CD4-positive, alpha-beta T cell (primary cell): ENCODE results near the gene VPS13A. TPM values are rescaled to one million over a fixed set of nuclear protein-coding genes. Genes with fewer than 3 reads are reported as not detected.

Source experiments
- ATAC-seq: fragments of 200-7000 bp; cut with Tn5 transposase; one replicate; pipeline ENCODE4 v1.10.0; 2022; ENCODE audit warnings: mild to moderate bottlenecking; ENCODE audit not compliant: poor library complexity
- CTCF ChIA-PET: fragments of 350-600 bp; sonication (Branson Sonifier 250); formaldehyde crosslinking; loops from one replicate; lab custom pipeline; 2021; ENCODE audit warnings: antibody characterized with exemption, inconsistent platforms; lab: Charles Lee
- POLR2A ChIA-PET: fragments of 350-600 bp; sonication (Branson Sonifier 250); formaldehyde crosslinking; loops from one replicate; lab custom pipeline; 2021; ENCODE audit warnings: antibody characterized with exemption, inconsistent platforms; lab: Charles Lee
- DNase-seq, 14 experiments: peaks; one replicate each; pipeline ENCODE4 v3.0.0-alpha.2; 2013 to 2020; ENCODE audit warnings: mixed read lengths in 2 of 14
- H3K27ac ChIP-seq, 2 donors: one replicate each; pipeline versions ENCODE4 v1.5.1 to v1.7.0; 2013; ENCODE audit warnings: low read length in 2 of 2, low read depth in 1 of 2, mild to moderate bottlenecking in 1 of 2
- H3K27me3 ChIP-seq, 2 experiments: 1 replicate in 1 of 2; 2 replicates in 1 of 2; pipeline versions ENCODE4 v1.6.1 to v1.7.0; 2013; ENCODE audit warnings: low read length in 2 of 2, control low read depth in 1 of 2, mild to moderate bottlenecking in 1 of 2, moderate library complexity in 1 of 2; ENCODE audit not compliant: insufficient read depth in 2 of 2, control insufficient read depth in 1 of 2
- H3K36me3 ChIP-seq: one replicate; pipeline ENCODE4 v1.6.1; 2013; ENCODE audit warnings: low read length, control low read depth; ENCODE audit not compliant: insufficient read depth
- H3K4me1 ChIP-seq: one replicate; pipeline ENCODE4 v1.6.1; 2013; ENCODE audit warnings: low read length, control low read depth; ENCODE audit not compliant: insufficient read depth
- H3K4me3 ChIP-seq: one replicate; pipeline ENCODE4 v1.5.1; 2013; ENCODE audit warnings: mild to moderate bottlenecking, low read length, moderate library complexity
- H3K9me3 ChIP-seq, 2 experiments: 1 replicate in 1 of 2; 2 replicates in 1 of 2; pipeline versions ENCODE4 v1.6.1 to v1.7.0; 2013; ENCODE audit warnings: low read length in 2 of 2, mild to moderate bottlenecking in 2 of 2, control low read depth in 1 of 2, moderate library complexity in 1 of 2; ENCODE audit not compliant: control insufficient read depth in 1 of 2, insufficient read depth in 1 of 2
- H3K27ac Mint-ChIP-seq: one replicate; pipeline ENCODE4 v1.8.0; 2020; ENCODE audit warnings: mixed read lengths
- H3K27me3 Mint-ChIP-seq: one replicate; pipeline ENCODE4 v1.8.0; 2021; ENCODE audit warnings: mixed read lengths
- H3K36me3 Mint-ChIP-seq: one replicate; pipeline ENCODE4 v1.8.0; 2021; ENCODE audit warnings: low read depth, mixed read lengths
- H3K4me1 Mint-ChIP-seq: one replicate; pipeline ENCODE4 v1.8.0; 2021; ENCODE audit warnings: low read depth, mixed read lengths
- H3K4me3 Mint-ChIP-seq: one replicate; pipeline ENCODE4 v1.8.0; 2020; ENCODE audit warnings: mild to moderate bottlenecking, mixed read lengths
- H3K9me3 Mint-ChIP-seq: one replicate; pipeline ENCODE4 v1.8.0; 2020; ENCODE audit warnings: mixed read lengths
- intact Hi-C, 2 experiments: fragments of 100-400 bp; cut with DNase I in 1 of 2; cut with micrococcal nuclease in 1 of 2; formaldehyde crosslinking; loops; one replicate each; pipeline versions ENCODE4 v1.15.1 to v1.9.0; 2023 to 2025; cut with DNase I, micrococcal nuclease
- total RNA-seq, 174 experiments: library from RNA in 2 of 174; stranded (reverse) in 2 of 174; gene quantifications; one replicate each; pipeline ENCODE4 v1.2.3 and lab custom pipeline; 2021 to 2026
- TF ChIP-seq, protein P1 (sequence below): fragments of 200-600 bp; IDR thresholded peaks from one replicate; pipeline ENCODE4 v1.8.0; 2022; ENCODE audit warnings: antibody characterized with exemption, mild to moderate bottlenecking

Gene VPS13A
- total RNA-seq, 2 experiments from 2014 or later = 37.3 to 41.1 TPM

DNA sequence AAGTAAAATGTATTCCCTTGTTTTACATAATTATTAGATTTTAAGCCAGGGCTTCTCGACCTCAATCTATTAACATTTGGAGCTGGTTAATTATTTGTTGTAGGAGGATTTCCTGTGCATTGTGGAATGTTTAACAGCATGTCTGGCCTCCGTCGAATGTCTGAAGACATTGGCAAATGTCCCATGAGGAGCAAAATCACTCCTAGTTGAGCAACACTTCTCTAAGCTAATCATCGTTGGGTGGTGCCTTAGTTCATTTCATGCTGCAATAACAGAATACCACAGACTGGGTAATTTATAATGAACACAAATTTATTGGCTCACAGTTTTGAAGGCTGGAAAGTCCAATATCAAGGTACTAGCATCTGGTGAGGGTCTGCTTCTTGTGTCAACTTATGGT is 13.4 kb upstream of the VPS13A start:
- no peaks in the 10 kb centered on the region for H3K9me3 ChIP-seq
- Mint-ChIP-seq H3K4me3 (no peak overlapping the region), H3K9me3 (no peaks in the 10 kb centered on the region), H3K27me3 (peaks cover 14% of the 10 kb centered on the region), H3K4me1 (no peaks in the 10 kb centered on the region), H3K36me3 (no peaks in the 10 kb centered on the region), H3K27ac (no peak overlapping the region)
- no peak for ATAC-seq
- intact Hi-C loops = no loop called here
- no peak overlapping the region for H3K27ac ChIP-seq
- peaks cover 0 to 4% of the 10 kb centered on the region in 2 experiments for H3K27me3 ChIP-seq
- TF ChIP-seq, protein P1, sequence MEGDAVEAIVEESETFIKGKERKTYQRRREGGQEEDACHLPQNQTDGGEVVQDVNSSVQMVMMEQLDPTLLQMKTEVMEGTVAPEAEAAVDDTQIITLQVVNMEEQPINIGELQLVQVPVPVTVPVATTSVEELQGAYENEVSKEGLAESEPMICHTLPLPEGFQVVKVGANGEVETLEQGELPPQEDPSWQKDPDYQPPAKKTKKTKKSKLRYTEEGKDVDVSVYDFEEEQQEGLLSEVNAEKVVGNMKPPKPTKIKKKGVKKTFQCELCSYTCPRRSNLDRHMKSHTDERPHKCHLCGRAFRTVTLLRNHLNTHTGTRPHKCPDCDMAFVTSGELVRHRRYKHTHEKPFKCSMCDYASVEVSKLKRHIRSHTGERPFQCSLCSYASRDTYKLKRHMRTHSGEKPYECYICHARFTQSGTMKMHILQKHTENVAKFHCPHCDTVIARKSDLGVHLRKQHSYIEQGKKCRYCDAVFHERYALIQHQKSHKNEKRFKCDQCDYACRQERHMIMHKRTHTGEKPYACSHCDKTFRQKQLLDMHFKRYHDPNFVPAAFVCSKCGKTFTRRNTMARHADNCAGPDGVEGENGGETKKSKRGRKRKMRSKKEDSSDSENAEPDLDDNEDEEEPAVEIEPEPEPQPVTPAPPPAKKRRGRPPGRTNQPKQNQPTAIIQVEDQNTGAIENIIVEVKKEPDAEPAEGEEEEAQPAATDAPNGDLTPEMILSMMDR = no peak
- no peaks in the 10 kb centered on the region for H3K36me3 ChIP-seq
- ChIA-PET POLR2A (no interaction called here), CTCF (interaction anchor here (1.3 kb wide), 1 partner anchor 27 kb away, joined by 3 read pairs; no protein-coding TSS in a partner anchor)
- no peaks in the 10 kb centered on the region for H3K4me1 ChIP-seq
- H3K4me3 ChIP-seq = no peak overlapping the region
- DNase-seq = no peak

DNA sequence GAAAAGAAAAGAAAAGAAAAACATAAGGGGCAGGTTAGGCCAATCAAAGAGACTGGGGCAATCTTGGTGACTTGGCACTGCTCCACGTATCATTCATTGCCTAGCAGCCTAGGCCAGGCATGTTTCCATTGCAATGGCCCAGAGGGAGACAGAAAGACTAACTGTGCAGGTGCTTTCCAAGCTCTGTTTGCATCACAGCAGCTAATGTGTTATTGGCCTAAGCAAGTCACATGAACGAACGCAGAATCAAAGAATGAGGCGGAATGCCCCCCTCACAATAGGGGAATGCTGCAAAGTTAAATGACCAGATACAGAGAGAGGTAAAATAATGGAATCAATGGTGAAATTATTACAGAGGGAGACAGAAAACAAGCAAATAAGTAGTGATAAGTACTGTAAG is 11.1 kb upstream of the VPS13A start:
- ATAC-seq (no peak), DNase-seq (no peak)
- Mint-ChIP-seq H3K4me3 (no peak overlapping the region), H3K9me3 (no peaks in the 10 kb centered on the region), H3K36me3 (no peaks in the 10 kb centered on the region), H3K27ac (no peak overlapping the region), H3K4me1 (no peaks in the 10 kb centered on the region), H3K27me3 (no peaks in the 10 kb centered on the region)
- no peaks in the 10 kb centered on the region for H3K9me3 ChIP-seq
- peaks cover 0 to under 1% of the 10 kb centered on the region in 2 experiments for H3K27me3 ChIP-seq
- TF ChIP-seq, protein P1 = no peak
- POLR2A ChIA-PET = interaction anchor here (1.8 kb wide), 1 partner anchor 11 kb away, joined by 10 read pairs; the partner anchor contains the start of gene VPS13A
- CTCF ChIA-PET = interaction anchor here (1.8 to 2.8 kb wide), 3 partner anchors 8 to 50 kb away, joined by 4 to 22 read pairs (median 13); partner anchors contain the start of gene VPS13A
- no peak overlapping the region for H3K27ac ChIP-seq
- no peak overlapping the region for H3K4me3 ChIP-seq
- H3K4me1 ChIP-seq = no peaks in the 10 kb centered on the region
- intact Hi-C loops = no loop called here
- H3K36me3 ChIP-seq = no peaks in the 10 kb centered on the region

DNA sequence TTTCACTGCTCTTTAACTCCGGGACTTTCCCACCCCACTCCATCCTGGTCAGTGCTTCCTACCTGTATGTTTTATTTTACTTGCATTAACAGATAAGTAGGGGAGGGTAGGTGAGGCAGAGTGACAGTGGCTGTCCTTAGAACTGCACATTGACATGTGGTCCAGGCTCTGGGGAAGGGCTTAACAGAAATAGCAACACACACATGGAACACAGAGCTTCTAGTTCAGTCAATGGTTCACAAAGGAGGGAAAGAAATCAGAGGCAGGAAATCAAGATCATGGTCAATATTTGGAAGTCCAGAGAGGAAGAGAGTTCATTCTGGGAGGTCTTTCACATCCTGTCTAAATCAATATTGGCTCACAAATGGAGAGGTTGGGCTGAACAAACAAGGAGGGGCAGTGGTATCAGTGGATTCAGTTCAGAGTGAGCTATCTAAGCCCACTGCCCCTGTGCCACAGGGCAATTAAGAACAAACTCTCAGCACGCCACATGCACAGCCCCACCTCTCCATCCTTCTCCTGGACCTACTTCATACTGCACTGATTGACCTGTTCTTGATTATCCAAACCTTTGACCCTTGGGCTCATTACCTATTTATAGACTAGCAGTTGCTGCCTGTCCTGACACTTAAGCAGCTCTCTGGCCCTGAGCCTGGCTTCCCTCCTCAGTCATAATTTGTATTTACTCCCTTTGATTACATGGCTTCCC is 6.2 kb upstream of the VPS13A start:
- ATAC-seq = no peak
- peak overlapping the region; percentile 2 for H3K27ac Mint-ChIP-seq

More for the DNA sequence above, 6.2 kb upstream of the VPS13A start:
- POLR2A ChIA-PET = no interaction called here
- DNase-seq = no peak
- no peaks in the 10 kb centered on the region for H3K9me3 ChIP-seq
- H3K4me1 Mint-ChIP-seq = peaks cover 6% of the 10 kb centered on the region
- no peaks in the 10 kb centered on the region for H3K36me3 ChIP-seq
- no peaks in the 10 kb centered on the region for H3K4me1 ChIP-seq
- H3K27ac ChIP-seq = no peak overlapping the region
- H3K27me3 Mint-ChIP-seq = no peaks in the 10 kb centered on the region
- no peaks in the 10 kb centered on the region for H3K27me3 ChIP-seq
- H3K4me3 Mint-ChIP-seq = no peak overlapping the region
- CTCF ChIA-PET = no interaction called here
- H3K4me3 ChIP-seq = no peak overlapping the region
- no peaks in the 10 kb centered on the region for H3K9me3 Mint-ChIP-seq
- no peaks in the 10 kb centered on the region for H3K36me3 Mint-ChIP-seq
- intact Hi-C loops = loop anchor here in 1 of 2 experiments (1.0 to 10.0 kb wide), 4 partner anchors 46 to 844 kb away; partner anchors contain the start of gene GCNT1
- TF ChIP-seq, protein P1 = no peak
